Heart right ventricle (tissue), 16 donors: ENCODE data around the gene WWOX. TPM values are rescaled to one million over a fixed set of nuclear protein-coding genes. Genes with fewer than 3 reads are reported as not detected.

ENCODE experiments used
- ATAC-seq, 8 donors: fragments of 200-7000 bp; cut with Tn5 transposase; one replicate each; pipeline ENCODE4 v1.9.1; 2020; ENCODE audit warnings: mild to moderate bottlenecking in 8 of 8, moderate library complexity in 8 of 8, moderate number of reproducible peaks in 1 of 8
- DNase-seq, 2 donors: peaks; one replicate each; pipeline ENCODE4 v3.0.0-alpha.2; 2020
- H3K27ac ChIP-seq, 10 donors: fragments of 200-600 bp; sonication (generic) in 2 of 10; one replicate each; pipeline versions ENCODE4 v1.5.0 to v1.8.0; 2020 to 2022; ENCODE audit warnings: mild to moderate bottlenecking in 3 of 10
- H3K27me3 ChIP-seq, 7 donors: fragments of 200-600 bp; one replicate each; pipeline ENCODE4 v1.8.0; 2021 to 2022; ENCODE audit warnings: mild to moderate bottlenecking in 2 of 7
- H3K36me3 ChIP-seq, 9 donors: fragments of 200-600 bp; sonication (generic) in 1 of 9; one replicate each; pipeline versions ENCODE4 v1.5.0 to v1.8.0; 2020 to 2022; ENCODE audit warnings: mild to moderate bottlenecking in 2 of 9
- H3K4me1 ChIP-seq, 9 donors: fragments of 200-600 bp; sonication (generic) in 1 of 9; one replicate each; pipeline versions ENCODE4 v1.5.0 to v1.8.0; 2020 to 2022; ENCODE audit warnings: mild to moderate bottlenecking in 4 of 9
- H3K4me3 ChIP-seq, 10 donors: fragments of 200-600 bp; sonication (generic) in 2 of 10; one replicate each; pipeline versions ENCODE4 v1.5.0 to v1.8.0; 2020 to 2022; ENCODE audit warnings: mild to moderate bottlenecking in 7 of 10, moderate library complexity in 2 of 10
- H3K9me3 ChIP-seq, 11 donors: fragments of 200-600 bp in 10 of 11; sonication (generic) in 2 of 11; one replicate each; pipeline versions ENCODE4 v1.5.0 to v1.8.0; 2013 to 2022; ENCODE audit warnings: mild to moderate bottlenecking in 2 of 11, control low read depth in 1 of 11, moderate library complexity in 1 of 11
- WGBS, 2 donors: extraction: QIAGEN DNeasy Blood & Tissue Kit; methylation state at CpG; one replicate each; pipeline ENCODE4 v1.1.7; 2013; ENCODE audit warnings: inconsistent platforms in 1 of 2; 5-methylcytosine and 5-hydroxymethylcytosine counted together
- intact Hi-C, 10 donors: fragments of 100-400 bp; cut with DNase I; formaldehyde crosslinking; loops; one replicate each; pipeline versions ENCODE4 v1.11.1 to v1.14.2; 2022
- polyA plus RNA-seq, 2 donors: library from polyadenylated mRNA; stranded (reverse); fragments of 200-250 nt; gene quantifications; one replicate each; pipeline ENCODE4 v1.2.3, GENCODE V29; 2013
- total RNA-seq, 10 donors: library from RNA; stranded (reverse); fragmentation: NEBNext Ultra II Directional in 3 of 10; extraction: Animal tissue kit (Norgen Biotek cat#: 25700) in 3 of 10; gene quantifications; one replicate each; pipeline versions ENCODE4 v1.2.1 to v1.2.4, GENCODE V29; 2021 to 2023
- TF ChIP-seq, protein P1 (sequence below), 9 donors: fragments of 200-600 bp; sonication (generic) in 2 of 9; IDR thresholded peaks; one replicate each; pipeline versions ENCODE4 v1.5.0 to v1.8.0; 2021 to 2022; ENCODE audit warnings: antibody characterized with exemption in 9 of 9, mild to moderate bottlenecking in 5 of 9, moderate library complexity in 1 of 9
- donor health status: Arrhythmogenic right ventricular cardiomyopathy.
- donor health status: ischemic (EF 13 %, LVEDD 7.1; RV severe dilation, severe dysfunction).
- donor health status: healthy with polysubstance abuse.
- donor health status: DM: no; HTN: yes; CAD: no.
- donor health status: DM: no; HTN: no; CAD: no.
- donor health status: ischemic (EF 25% LVEDD 6.9; RV normal size, moderate dysfunction).
- donor health status: ischemic (EF 25% LVEDD 5.7; RV mildly dilated, moderate dysfunction).
- donor health status: healthy.
- donor health status: DM: yes; HTN: yes; CAD: no.
- donor health status: Ischemic cardiomyopathy.
- donor health status: ischemic (EF 35%, LVEDD 5.7; RV mildly dilated, moderate dysfunction).
- donor health status: nonischemic (EF 11% LVEDD 7.7; RV severe dilation, severe dysfunction).
- donor health status: DM: yes; HTN: yes; CAD: no.
- donor health status: PGD.
- donor health status: ischemic (EF 29% LVEDD 5.4; RV normal size, mild dysfunction).
- donor health status: nonischemic (EF 23%, LVEDD 6.1; RV moderate dilation, normal function).

The WWOX gene
- total and polyA plus RNA-seq, 12 donors, result 4.9 to 15.0 (median 9.9) TPM

DNA sequence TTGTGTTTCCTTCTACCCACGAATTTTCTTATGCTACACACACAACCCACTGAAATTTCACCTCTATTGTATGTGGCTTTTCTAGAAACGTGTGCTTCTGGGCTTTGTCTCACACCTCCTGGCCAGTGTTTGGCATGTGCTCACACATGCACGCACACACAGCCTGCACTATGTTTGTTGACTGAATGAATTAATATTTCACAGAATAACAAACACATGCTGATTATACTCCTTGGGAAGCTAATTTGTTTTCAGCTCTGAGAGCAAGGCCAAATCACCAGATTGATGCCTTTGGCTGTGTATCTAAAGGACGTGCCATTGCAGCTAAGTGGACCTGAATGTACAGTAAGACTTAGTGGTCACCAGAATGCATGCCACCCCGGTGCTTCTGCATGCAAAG is 210.7 kb downstream of the WWOX start:
- Histone ChIP-seq H3K4me1 (no peaks in the 10 kb centered on the region), H3K9me3 (no peaks in the 10 kb centered on the region), H3K36me3 (no peaks in the 10 kb centered on the region), H3K4me3 (no peak overlapping the region), H3K27ac (no peak overlapping the region), H3K27me3 (no peaks in the 10 kb centered on the region)
- TF ChIP-seq, protein P1, sequence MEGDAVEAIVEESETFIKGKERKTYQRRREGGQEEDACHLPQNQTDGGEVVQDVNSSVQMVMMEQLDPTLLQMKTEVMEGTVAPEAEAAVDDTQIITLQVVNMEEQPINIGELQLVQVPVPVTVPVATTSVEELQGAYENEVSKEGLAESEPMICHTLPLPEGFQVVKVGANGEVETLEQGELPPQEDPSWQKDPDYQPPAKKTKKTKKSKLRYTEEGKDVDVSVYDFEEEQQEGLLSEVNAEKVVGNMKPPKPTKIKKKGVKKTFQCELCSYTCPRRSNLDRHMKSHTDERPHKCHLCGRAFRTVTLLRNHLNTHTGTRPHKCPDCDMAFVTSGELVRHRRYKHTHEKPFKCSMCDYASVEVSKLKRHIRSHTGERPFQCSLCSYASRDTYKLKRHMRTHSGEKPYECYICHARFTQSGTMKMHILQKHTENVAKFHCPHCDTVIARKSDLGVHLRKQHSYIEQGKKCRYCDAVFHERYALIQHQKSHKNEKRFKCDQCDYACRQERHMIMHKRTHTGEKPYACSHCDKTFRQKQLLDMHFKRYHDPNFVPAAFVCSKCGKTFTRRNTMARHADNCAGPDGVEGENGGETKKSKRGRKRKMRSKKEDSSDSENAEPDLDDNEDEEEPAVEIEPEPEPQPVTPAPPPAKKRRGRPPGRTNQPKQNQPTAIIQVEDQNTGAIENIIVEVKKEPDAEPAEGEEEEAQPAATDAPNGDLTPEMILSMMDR (IDR thresholded peaks at IDR 0.05), result no peak
- DNase-seq (no peak), ATAC-seq (no peak)
- intact Hi-C loops, result no loop called here
- WGBS, 2 donors, result 82 to 84% methylated on average over 5 of the region's 5 CpGs

DNA sequence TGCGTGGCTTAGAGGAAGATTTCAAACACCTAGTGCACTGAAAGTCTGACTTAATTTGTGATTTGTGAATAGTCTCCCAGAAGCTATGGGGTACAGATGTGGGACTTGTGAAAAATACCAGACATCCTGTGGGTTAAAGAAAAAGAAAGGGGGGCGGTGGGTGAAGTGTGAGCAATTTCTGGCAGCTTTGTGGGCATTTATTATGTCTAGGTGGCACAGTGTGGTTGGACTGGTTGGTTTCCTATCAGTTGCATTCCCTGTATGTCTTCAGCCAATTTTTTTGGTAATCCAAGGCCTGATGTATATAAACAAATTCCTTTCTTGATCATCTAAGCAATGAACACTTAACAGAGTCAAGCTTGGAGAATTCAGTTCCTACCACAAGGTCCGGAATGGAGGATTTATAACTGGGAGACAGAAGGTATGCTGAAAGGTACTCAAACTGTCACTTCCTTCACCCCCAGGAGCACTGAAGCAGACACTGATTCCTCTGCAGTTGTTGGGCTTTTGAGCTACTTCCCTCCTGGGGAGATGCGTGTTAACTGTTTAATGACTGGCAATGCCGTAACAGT is 211.6 kb downstream of the WWOX start:
- intact Hi-C loops, result no loop called here
- no peak for ATAC-seq
- H3K27ac ChIP-seq, result no peak overlapping the region
- no peaks in the 10 kb centered on the region for H3K36me3 ChIP-seq
- H3K4me3 ChIP-seq, result no peak overlapping the region
- H3K4me1 ChIP-seq, result no peaks in the 10 kb centered on the region
- no peaks in the 10 kb centered on the region for H3K9me3 ChIP-seq
- TF ChIP-seq, protein P1 (IDR thresholded peaks at IDR 0.05), result no peak
- WGBS, 2 donors, result 84 to 89% methylated on average over 5 of the region's 5 CpGs
- H3K27me3 ChIP-seq, result no peaks in the 10 kb centered on the region
- no peak for DNase-seq

DNA sequence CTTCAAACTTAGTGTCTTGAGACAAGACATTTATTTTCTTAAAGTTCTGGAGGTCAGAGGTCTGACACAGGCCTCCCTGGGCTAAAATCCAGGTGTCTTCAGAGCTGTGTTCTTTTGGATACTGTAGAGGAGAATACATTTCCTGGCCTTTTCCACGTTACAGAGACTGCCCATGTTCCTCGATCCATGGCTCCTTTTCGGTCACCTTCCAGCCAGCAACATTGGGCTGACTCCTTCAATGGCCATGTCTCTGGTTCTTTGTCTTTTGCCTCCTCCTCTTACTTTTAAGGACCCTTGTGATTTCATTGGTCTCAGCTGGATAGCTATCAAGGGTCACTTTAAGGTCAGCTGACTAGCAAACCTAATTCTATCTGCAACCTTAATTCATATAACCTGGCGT is 212.4 kb downstream of the WWOX start:
- DNase-seq (no peak), ATAC-seq (no peak)
- Histone ChIP-seq H3K9me3 (no peaks in the 10 kb centered on the region), H3K36me3 (no peaks in the 10 kb centered on the region), H3K27me3 (no peaks in the 10 kb centered on the region), H3K4me3 (no peak overlapping the region), H3K27ac (no peak overlapping the region), H3K4me1 (no peaks in the 10 kb centered on the region)
- intact Hi-C loops, result no loop called here
- TF ChIP-seq, protein P1 (IDR thresholded peaks at IDR 0.05), result no peak
- 88 to 89% methylated on average over 4 of the region's 4 CpGs for WGBS, 2 donors

DNA sequence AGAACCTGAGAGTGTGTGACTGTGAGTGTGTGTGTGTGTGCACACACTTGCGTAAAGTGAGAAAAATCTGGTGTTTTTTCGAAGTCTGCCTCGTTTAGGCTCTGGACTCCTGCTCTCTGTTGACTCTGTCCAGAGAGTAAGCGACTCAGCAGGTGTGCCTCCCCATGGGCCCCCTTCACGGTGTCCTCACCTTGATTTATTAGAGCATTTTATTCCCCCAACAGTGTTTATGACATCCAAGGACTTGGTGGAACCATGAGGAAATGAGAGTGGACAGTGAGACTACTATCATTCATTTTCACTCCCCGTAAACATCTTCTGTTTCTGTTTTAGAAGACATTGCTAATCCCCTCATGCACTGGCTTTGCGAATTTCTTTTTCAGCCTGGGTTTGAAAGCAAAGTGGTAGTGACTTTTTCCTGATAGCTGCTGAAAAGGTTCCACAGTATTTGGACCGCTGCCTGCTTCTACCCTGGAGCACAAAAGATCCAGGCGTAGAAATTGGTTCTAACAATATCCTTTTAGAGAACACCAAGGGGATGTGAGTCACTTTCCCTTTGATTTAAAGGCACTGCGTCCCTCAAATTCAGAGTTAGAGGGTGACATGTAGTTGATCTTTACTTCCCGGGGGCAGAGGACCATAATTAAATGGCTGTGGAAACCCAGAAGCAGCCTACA is 218.2 kb downstream of the WWOX start:
- TF ChIP-seq, protein P1 (IDR thresholded peaks at IDR 0.05), result no peak
- Histone ChIP-seq H3K27ac (peak overlapping the region in 9 of 10 donors; percentile 1 to 77 (median 41)), H3K27me3 (no peaks in the 10 kb centered on the region), H3K4me1 (peaks cover 0 to 10% (median 3%) of the 10 kb centered on the region in 9 donors), H3K4me3 (peak overlapping the region in 5 of 10 donors; percentile 5 to 42 (median 21)), H3K36me3 (no peaks in the 10 kb centered on the region), H3K9me3 (no peaks in the 10 kb centered on the region)
- peak in 1 of 2 donors; percentile 60 for DNase-seq
- intact Hi-C loops, result no loop called here
- ATAC-seq, result peak in 6 of 8 donors; percentile 29 to 80 (median 76)
- 64 to 72% methylated on average over 11 of the region's 11 CpGs for WGBS, 2 donors
